Renal cortical epithelial cell (primary cell): ENCODE data around the gene SLC41A3. TPM values are rescaled to one million over a fixed set of nuclear protein-coding genes. Genes with fewer than 3 reads are reported as not detected.
A peak's percentile ranks its signal among the peaks of the same experiment; 100 is the strongest.
"Not testable (repeated sequence)": the region's sequence is repeated elsewhere in the genome, so short reads cannot be mapped to it uniquely, and the experiment has no call there.

Experiments
- DNase-seq: peaks from one replicate; pipeline ENCODE4 v3.0.0-alpha.2; 2011; ENCODE audit warnings: low read depth
- total RNA-seq: library from RNA; depleted of rRNA; stranded (reverse); fragments of >200 nt; gene quantifications from 2 replicates; pipeline ENCODE4 v1.2.3, GENCODE V29; 2014

SLC41A3 gene
- total RNA-seq, 1 donor from 2014 or later, result 78.6 TPM

DNA sequence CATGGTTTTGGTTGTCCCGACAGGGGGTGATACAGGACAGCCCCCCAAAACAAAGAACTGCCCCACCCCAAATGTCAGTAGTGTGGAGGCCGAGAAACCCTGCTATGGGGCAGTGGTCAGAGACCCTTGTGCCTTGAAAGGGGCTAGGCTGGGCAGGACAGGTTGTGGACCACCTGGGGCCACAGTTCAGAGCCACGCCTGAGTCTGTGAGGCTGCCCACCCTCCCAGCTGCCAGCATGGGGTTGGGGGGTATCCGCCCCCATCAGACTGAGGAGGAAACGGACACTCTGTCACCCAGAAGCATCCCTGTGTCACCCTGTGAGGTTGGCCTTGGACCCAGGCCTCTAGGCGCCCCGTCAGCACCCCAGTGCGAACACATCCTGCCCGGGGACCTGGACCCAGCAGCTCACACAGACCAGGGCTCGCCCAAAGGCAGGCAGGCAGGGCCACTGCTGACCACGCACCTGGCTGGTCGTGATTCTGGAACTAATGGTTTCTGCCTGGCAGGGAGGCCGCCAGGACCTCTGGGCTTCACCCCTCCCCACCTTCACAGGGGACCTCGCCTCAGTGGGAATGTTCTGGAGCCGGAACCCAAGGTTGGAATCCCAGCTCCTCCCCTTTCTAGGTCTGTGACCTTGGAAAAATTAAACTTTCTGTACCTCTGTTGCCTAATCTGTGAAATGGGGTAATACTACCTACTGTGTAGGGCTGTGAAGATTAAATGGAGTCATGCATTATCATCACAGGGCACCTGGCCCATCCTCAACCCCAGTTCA, 1.4 kb downstream of the SLC41A3 start:
- no peak for DNase-seq

DNA sequence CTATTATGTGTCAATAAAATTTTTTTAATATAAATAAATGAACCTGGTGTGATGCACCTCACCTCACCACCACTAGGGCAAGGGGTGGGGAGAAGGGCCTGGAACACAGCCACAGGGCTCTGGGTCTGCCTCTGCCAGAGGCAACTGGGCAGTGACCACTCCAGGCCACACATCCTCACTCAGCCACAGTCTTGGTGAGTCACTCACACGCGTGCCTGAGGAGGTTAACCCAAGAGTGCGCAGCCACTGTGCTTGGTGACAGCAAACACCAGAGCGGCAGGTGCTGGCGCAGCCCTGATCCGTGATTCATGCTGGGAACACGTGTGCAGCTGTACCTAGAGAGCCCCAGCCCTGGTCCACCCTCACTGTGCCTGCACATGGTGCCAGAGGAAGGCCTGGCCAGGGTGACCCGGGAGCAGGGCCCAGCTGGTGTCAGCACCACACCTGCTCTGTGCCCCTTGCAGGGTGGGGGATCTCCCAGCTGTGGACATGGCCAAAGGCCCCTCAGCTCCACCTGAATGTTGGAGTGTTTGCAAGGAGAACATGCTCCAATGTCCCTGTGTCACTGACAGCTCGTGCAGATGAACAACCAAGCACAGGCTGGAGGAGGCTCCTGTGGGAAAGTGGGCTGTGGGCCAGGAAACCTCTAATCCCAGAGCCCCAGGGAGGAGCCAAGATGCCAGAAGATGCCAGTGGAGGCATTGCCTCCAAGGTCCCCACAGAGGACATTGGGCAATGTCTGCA, 2.1 kb downstream of the SLC41A3 start:
- DNase-seq, result peak; percentile 66

DNA sequence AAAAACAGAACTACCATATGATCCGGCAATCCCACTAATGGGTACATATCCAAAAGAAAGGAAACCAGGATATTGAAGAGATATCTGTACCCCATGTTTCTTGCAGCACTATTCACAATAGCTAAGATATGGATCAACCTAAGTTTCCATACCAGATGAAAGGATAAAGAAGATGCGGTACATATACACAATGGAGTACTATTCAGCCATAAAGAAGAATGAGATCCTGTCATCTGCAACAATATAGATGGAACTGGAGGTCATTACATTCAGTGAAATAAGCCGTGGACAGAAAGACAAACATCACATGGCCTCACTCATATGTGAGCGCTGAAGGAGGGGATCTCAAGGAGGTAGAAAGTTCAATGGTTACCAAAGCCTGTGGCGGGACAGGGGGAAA, 3.0 kb downstream of the SLC41A3 start:
- DNase-seq, result no peak

DNA sequence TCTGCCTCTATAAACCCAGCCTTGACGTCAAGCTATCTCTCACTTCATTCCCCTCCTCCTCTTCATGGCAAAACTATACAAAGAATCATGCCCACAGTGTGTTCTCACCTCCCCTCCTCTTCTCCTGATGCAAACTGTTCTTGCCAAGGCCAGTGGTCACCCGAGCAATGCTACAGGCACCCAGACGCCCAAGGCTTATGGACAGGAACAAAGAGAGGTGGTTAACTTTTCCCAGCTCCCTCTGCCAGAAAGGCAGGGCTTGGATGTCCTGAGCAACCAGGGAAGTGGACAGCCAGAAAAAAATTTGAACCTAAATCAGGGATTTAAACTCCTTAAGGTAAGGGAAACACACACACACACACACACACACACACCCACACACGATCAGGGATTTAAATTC, 5.1 kb downstream of the SLC41A3 start:
- DNase-seq, result no peak

DNA sequence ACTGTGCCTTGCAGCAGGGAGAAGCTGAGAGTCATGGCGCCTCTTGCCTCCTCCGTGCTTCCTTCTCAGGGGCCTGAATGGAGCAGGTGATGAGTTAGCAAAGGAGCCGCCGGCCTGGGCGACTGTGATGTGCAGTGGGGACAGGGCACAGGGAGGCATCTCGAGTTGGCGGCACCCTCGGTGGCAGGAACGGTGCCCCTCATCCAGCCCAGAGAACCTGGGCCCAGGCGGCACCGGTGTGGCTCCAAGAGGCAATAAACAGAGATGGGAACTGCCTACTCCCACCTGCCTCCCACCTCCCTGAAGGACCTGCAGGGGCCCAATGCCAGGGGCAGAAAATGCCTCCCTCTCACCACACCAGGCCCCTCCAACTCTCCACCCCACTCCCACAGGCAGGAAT, 6.2 kb downstream of the SLC41A3 start:
- no peak for DNase-seq

DNA sequence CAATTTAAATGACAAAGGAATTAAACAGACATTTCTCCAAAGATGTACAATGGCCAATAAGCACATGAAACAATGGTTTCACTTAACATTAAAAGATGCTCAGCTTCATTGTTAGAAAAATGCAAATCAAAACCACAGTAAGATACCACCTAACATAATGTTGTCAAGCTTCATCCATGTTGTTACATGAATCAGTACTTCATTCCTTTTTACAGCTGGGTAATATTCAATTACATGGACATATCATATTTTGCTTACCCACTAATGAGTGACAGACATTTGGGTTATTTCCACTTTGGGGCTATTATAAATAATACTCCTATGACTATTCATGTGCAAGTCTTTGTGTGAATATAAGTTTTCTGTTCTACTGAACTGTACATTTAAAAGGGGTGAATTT, 7.8 kb downstream of the SLC41A3 start:
- no peak for DNase-seq

DNA sequence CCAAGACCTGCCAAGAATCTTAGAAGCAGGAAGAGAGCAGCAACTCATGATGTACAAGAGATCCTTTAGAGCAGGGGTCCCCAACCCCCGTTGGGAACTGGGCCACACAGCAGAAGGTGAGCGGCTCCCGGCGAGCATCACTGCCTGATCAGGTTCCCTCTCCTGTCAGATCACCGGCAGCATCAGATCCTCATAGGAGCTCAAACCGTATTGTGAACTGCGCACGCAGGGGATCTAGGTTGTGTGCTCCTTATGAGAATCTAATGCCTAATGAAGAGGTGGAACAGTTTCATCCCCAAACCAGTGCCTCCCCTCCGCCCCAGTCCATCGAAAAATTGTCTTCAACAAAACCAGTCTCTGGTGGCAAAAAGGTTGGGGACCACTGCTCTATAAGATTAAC, 13.8 kb downstream of the SLC41A3 start:
- DNase-seq, result no peak

DNA sequence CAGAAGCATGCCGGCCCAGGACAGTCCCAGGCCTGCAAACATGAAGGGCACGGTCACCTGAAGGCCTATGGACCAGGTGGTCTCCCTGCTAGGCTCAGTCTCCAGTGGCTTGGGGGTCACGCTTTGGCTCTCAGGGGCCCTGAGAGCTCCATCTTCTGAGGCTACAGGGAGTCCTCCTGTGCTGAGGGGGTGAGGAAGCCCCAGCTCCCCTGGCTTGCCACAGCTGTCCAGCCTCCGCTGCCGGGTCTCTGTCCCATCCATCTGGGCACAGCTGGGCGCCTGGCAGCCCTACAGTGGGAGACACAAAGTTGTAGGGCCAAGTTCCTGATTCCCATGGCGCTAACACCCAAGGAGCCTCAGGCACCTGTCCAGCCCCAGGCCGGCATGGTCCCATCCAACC, 16.0 kb downstream of the SLC41A3 start:
- no peak for DNase-seq

DNA sequence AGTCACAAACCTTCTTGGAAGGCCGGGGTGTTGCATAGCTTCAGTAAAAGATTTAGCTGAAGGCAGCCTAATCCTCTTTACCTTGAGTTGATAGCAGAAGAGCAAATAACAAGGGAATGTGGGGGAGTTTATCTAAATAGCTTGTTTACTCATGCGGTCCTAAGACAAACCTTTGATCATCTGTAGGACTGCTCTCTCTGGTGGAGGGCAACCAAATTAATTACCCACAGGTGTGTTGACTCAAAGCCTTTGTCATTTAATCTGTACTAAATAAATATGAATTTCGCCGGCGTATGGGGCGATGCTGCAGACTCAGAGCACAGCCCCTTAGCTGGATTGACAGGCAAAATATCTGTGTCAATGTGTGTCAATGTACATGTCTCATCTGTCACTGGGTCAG, 17.2 kb downstream of the SLC41A3 start:
- DNase-seq, result not testable (repeated sequence)

DNA sequence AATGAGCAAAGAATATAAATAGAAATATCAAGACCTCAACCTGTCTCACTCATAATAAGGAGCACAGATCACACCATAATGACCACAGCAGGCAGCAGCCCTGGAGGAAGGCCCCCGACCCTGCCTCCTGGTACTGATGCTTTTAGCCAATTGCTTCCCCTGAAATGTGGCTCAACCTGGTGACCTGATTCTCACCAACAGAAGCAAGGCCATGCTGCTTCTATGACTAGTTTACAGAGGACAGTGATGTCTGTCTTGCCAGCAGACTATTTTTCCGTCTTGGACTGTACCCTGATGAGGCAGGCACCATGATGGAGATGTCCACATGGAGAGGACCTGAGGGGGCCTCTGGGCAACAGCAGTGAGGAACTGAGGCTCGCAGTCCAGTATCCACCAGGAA, 18.0 kb downstream of the SLC41A3 start:
- no peak for DNase-seq

DNA sequence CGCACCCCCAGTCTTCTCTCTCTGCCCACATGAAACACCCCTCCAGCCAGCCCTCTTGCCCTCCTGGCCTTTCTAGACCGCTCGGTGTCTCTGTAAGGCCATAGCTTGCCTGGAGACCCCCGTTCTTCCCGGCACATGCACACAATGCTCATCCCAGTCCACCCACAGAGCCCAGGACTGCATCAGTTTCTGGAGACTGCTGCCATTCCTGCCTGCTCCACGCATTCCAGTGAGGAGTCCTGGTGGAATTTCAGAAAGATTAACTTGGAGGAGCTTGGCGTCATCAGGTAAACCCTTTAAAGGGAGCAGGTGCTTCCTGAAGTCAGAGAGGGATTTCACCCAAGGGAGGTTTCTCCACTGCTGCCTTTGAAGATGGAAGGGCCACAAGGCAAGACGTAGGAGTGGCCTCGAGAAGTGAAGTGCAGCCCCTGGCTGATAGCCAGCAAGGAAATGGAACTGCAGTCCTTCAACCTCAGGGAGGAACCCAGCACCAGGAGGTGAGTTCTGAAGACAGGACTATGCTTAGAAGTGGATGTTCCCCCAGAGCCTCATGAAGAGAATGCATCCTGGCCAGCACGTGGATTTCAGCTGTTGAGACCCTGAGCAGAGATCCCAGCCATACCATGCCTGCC, 19.2 kb downstream of the SLC41A3 start:
- DNase-seq, result no peak

DNA sequence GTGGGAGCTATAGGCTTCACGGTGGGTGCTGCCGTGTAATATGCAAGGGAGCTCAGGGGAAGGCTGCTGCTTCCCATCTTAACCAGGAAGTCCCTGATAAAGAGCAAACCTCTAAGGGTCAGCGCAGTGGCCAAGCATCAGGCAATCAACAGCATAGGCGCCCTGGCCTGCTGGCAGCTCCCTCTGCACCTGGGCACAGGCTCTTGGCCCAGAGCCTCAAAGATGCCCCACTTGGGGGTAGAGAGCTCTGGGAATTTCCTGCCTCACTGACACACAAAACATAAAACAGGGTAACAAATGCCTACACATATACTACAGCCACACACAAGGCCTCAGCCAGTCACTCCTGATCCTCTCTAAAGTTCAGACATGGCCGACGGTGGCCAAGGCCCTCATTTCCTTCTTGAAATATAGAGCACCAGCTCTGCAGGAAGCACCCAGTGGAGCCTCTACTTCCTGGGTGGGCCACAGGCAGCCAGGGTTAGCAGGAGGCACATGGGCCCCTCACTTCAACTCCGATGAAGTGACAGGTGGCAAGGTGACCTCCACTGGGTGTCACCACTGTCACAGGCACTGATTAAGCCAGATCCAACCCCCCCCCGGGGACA, 20.5 kb downstream of the SLC41A3 start:
- DNase-seq, result no peak

DNA sequence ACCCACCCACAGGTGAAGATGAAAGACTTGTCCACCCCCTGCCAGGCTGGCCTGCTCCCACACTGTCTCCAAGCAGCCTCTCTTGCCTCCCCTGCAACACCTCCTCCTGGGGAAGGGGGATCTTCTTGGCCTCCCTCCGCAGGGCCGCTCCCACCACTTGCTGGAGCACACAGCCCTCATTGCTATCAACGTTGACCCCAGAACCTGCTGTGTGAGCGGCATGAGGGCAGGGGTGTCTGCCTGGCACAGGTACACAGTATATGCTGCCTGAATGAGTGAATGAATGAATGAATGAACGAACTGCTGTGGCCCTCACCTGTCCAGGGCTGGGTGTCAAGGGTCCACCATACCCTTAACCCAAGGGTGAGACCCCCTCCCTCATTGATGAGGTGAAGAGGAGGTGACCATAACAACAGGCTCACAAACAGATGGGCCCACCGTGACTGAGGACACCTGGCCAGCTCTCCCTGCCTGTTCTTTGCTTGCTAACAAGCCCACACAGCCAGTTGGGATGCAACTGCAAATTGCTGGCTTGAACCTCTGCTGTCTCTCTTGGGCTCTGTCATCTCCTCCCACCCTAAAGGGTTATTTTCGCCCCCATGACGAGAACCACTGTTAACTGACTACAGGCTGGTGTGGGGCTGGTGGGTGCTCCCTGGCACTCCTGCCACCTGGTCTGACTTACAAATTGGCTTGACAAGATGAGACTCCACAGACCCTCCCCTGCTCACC, 22.5 kb downstream of the SLC41A3 start:
- no peak for DNase-seq

DNA sequence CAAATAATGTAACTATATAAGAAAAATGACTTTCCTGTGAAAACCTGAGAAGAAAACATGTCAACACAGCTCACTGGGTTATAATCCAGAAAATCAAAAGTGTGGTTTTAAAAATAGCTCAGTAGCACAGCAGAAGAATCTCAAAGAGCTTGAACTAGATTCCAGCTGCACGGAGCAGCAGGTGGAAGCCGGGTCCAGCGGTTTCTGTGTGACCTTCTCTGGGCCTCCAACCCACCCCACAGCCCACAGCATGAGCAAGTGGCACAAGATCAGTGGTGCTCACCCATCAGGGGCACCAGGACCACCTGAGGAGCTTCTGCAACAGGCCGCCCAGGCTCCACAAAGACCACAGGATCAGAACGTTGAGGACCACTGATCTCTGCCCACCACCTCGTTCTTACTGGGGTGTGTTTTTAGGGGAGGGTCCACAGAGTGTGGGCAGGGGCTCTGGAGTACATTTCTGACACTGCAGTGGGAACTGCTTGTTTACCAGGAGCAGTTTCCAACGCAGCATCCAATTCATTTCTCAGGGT, 23.2 kb downstream of the SLC41A3 start:
- no peak for DNase-seq

DNA sequence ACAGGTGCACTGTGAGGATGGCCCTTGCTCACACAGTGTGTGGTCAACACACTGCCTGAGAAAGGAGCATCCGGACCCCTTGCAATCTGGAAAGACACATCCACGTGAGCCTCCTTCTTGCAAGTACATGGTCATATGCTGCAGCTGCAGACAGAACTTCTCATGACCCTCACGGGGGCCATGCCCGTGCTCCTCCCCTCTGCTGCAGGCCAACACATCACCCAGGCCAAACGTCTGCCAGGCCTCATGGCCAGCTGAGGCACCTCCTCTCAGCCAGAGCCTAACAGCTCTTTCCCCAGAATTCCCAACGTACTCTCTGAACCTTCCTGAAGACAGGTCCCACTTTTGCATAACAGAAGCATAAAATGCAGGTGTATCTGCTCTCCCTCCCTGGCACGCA, 25.3 kb downstream of the SLC41A3 start:
- DNase-seq, result no peak

DNA sequence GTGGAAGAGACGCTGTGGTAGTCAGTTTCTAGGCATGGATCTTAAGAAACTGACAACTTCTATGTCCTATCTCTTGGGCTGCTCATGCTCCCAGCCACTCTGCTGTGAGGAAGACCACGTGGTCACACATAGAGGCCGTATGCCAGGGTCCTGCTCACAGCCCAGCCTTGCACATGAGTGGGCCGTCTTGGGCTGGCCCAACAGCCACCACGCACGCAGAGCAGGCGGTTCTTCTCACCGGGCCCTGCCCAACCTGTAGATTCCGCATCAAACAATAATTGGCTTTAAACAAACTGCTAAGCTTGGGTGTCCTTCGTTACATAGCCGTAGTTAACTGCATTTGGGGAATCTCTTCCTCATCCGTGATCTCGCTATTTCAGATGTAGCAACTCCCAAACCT, 26.0 kb downstream of the SLC41A3 start:
- DNase-seq, result no peak

DNA sequence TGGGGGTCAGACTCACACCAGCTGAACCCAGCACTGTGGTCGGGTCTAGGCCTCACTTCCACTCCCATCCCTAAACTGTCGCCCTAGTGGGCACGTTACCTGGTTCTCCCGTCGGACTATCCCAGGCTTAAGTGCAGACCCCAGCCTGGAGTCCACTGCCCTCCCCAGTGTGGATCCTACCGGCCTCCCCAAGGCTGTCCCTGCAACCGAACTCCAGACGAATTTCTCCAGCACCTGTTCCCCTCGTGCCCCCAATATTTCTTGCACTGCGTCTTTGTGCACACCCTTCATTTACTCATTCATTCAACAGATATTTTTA, 26.5 kb downstream of the SLC41A3 start:
- DNase-seq, result no peak

DNA sequence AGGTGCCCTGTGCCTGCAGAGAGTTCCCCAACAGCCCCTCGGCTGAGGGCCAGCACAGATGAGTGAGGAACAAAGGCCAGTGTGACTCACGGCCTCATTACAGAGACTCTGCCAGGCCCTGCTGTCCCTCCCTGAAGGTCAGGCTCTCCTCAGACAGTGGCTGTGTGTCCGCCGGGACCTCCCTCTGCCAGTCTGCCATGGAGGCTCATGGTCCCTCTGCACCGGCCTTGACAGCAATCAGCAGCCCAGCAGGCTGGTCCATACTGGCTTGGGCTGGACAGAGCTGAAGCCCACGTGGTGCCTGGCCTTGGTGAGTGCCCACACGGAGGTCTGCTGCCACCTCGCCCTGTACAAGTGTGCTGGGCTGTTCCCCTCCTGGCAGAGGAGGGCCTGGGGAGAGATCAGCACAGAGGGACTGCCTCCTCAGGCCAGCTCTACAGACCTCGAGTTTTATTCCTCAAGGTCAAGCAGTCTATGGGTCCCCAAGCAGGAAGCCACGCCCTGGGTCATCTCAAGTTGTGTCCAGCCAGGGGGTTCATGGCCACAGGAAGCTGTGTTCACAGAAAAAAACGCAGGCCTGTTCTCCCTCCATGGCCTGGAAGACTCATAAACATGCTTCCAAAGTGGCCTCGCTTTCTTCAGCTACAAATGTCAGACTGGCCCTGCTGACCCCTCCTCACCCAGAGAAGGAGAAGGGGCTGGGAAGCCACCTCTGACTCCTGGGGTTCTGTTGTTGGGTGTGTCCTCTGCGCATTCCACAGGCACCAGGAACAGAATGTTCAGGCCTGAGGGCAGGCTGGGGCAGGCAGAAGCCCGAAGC, 27.0 kb downstream of the SLC41A3 start:
- peak; percentile 6 for DNase-seq

DNA sequence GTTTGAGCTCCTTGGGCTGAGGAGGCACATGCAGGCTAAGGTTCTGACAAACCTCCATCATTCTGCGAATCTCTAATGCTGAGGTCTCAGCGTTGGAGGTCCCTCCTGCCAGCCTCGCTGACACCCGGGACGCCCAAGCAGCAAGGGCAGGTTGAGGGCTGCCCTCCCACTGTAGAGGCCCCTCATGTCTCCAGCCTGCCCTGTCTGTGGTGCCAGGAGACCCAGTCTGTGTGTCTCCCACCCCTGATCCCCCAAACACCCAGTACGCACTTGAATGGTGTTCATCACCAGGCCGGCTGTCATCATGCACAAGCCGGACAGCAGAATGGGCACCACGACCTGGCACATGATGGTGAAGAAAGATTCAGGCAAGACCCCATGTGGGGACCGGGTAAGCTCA, 27.8 kb downstream of the SLC41A3 start:
- no peak for DNase-seq

DNA sequence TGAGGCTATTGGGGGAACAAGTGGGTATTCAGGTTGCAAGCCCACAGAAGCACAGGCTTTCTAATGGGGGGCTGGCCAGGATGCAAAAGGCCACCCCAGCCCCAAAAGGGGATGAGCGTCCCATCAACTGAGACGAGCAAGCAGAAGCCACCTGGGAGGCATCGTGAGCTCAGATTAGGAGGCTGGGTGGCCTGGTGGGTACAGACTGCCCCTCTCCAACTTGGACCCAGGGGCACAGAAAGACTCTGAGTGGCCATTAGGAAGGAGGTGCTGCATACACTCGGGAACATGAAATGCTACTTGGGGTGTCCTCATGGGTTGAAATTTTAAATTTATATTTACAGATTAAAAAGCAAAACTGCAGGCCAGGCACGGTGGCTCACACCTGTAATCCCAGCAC, 29.1 kb downstream of the SLC41A3 start:
- no peak for DNase-seq
